HK-2 (cell line): ENCODE data around the gene PCDHGA7.
"Not testable (repeated sequence)": the region's sequence is repeated elsewhere in the genome, so short reads cannot be mapped to it uniquely, and the experiment has no call there.

Experiments used
- DNase-seq: peaks from one replicate; pipeline ENCODE4 v3.0.0-alpha.2; 2018; ENCODE audit not compliant: unreplicated experiment

Gene PCDHGA7

GRCh38 chr5:141366016-141366896, 16.3 kb upstream of the PCDHGA7 start:
- no peak for DNase-seq

GRCh38 chr5:141369994-141370848, 12.3 kb upstream of the PCDHGA7 start, which contains the start of gene PCDHGB3:
Gene PCDHGB3, plus strand, starts transcription at chr5:141370242. Its CDS starts 153 bp downstream, at chr5:141370395.
- no peak for DNase-seq

- no peak for DNase-seq
Measured at GRCh38 chr5:141371572-141372475, 10.7 kb upstream of the PCDHGA7 start.

- DNase-seq: no peak
Measured at GRCh38 chr5:141373673-141374317, 8.7 kb upstream of the PCDHGA7 start, which contains the start of gene PCDHGA6. Gene PCDHGA6, plus strand, starts transcription at chr5:141373891. Its CDS starts 193 bp downstream, at chr5:141374084.

- no peak for DNase-seq
Measured at GRCh38 chr5:141374627-141375026, 7.9 kb upstream of the PCDHGA7 start.

- DNase-seq: not testable (repeated sequence)
Measured at GRCh38 chr5:141375444-141376155, 6.9 kb upstream of the PCDHGA7 start.

GRCh38 chr5:141383345-141383744, 803 bp downstream of the PCDHGA7 start:
- DNase-seq: no peak

- DNase-seq: no peak
Measured at GRCh38 chr5:141384471-141385267, 2.1 kb downstream of the PCDHGA7 start.

GRCh38 chr5:141387557-141388311, 5.2 kb downstream of the PCDHGA7 start, which contains the start of gene PCDHGB4:
Gene PCDHGB4, plus strand, starts transcription at chr5:141387698. Its CDS starts 187 bp downstream, at chr5:141387885.
- not testable (repeated sequence) for DNase-seq

- no peak for DNase-seq
Measured at GRCh38 chr5:141388661-141389060, 6.1 kb downstream of the PCDHGA7 start.

- no peak for DNase-seq
Measured at GRCh38 chr5:141389153-141390042, 6.9 kb downstream of the PCDHGA7 start.

GRCh38 chr5:141392429-141393198, 10.1 kb downstream of the PCDHGA7 start, which contains the start of gene PCDHGA8:
Gene PCDHGA8, plus strand, starts transcription at chr5:141392633. Its CDS starts 181 bp downstream, at chr5:141392814.
- no peak for DNase-seq

GRCh38 chr5:141393267-141393666, 10.7 kb downstream of the PCDHGA7 start:
- DNase-seq: no peak

- DNase-seq: not testable (repeated sequence)
Measured at GRCh38 chr5:141394401-141395187, 12.1 kb downstream of the PCDHGA7 start.

- DNase-seq: peak; percentile 12
Measured at GRCh38 chr5:141397756-141398551, 15.4 kb downstream of the PCDHGA7 start, which contains the start of gene PCDHGB5. Gene PCDHGB5, plus strand, starts transcription at chr5:141397947. Its CDS starts 181 bp downstream, at chr5:141398128.
